ENCODE measurements around the gene SLC47A2.

SLC47A2 gene

DNA sequence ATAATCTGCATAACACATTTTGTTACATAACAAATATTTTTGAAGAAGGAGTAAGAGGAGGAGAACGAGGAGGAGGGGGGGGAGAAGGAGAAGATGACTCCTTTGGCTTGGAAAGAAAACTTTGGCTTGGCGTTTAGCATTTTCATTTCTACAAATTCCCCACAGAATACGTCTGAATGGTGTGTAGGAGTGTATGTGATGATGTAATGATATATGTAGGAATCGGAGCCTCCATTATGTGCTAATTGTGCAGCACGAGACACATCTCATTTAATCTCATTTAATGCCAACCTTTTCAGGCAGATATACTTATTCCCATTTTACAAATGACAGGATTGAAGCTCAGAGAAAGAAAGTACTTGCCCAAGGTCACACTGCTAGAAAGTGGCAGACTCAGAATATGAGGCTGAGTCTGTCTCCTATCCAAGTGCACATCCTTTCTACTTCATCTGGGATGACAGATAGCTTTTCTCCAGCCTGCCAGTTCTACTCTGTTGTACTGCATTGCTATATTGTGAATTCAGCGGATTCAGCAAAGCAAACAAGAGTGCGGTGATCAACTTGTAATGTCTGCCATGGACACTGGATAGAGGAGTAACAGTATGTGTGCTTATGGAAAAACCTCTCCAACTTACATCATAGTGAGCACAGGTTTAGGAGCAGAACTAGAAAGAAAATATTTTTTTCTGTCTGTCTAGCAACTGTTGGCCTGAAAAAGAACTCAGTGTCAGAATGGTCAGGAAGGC lies 10.4 kb upstream of the SLC47A2 start:
- no peak for DNase-seq

- no peak for DNase-seq
Measured at GRCh38 chr17:19725486-19725885, 9.1 kb upstream of the SLC47A2 start.

DNA sequence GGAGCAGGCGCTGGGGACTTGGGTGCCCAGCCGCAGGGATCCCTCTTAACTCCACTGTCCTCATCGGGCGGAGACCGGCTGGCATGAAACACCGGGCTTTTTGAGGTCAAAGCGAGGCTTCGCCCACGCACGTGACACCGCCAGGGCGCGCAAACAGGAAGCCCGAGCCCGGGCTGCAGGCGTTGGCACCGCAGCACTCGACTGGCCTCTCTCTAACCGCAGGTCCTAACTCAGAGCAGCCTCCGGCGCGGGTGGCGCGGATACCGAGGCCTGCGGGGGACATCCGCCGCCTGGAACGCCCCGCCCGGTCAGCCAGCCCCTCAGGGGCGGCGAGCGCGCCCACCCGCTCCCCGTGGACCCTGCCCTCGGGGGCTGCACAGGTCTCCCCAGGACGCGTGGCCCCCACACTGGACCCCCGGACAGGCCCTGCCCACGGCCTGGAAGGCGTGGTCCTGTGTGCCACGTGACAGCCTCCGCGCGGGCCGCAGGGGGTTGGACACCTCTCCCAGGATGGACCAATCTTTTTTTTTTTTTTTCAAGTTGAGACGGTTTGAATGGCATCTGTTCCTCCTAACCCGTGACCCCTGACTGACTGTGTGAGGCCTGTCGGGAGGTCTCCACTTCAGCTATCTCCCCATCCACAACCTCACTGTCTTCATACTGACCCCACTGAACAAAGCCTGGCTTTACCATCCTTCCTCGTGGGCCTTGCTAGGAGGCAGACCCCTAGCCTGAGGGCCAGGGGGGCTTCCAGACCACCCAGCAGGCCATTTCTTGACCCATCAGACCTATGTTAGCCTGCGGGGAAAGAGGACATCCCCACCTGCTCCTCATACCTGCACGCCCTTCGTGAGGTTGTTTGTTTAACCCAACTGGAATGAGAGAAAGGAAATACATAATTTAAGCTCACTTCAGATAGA lies 8.4 kb upstream of the SLC47A2 start:
- DNase-seq, result no peak

DNA sequence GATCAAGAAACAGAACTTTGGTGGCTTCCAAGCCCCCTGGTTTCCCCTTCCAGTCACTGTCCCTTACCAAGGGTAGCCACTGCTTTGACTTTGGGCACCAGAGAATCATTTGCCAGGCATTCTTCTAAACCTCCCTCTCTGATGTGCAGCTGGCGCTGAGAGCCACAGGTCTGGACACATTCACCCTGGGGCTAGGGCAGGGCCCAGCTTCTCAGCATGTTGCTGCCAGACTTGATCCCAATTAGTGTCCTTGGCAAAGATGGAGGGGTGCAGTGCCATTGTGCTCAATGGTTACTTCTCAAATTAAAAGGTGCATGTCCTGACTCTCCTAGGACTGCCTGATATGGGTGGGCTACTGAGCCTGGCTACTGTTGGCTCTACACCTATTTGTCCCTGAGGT lies 7.6 kb upstream of the SLC47A2 start:
- DNase-seq, result no peak

GRCh38 chr17:19720631-19721426 lies 4.4 kb upstream of the SLC47A2 start:
- peak; percentile 25 for DNase-seq

GRCh38 chr17:19720210-19720475 lies 3.8 kb upstream of the SLC47A2 start:
- no peak for DNase-seq

GRCh38 chr17:19719355-19720209 lies 3.2 kb upstream of the SLC47A2 start:
- DNase-seq, result peak; percentile 73

- DNase-seq, result peak; percentile 29
Measured at GRCh38 chr17:19718613-19719354, 2.4 kb upstream of the SLC47A2 start.

DNA sequence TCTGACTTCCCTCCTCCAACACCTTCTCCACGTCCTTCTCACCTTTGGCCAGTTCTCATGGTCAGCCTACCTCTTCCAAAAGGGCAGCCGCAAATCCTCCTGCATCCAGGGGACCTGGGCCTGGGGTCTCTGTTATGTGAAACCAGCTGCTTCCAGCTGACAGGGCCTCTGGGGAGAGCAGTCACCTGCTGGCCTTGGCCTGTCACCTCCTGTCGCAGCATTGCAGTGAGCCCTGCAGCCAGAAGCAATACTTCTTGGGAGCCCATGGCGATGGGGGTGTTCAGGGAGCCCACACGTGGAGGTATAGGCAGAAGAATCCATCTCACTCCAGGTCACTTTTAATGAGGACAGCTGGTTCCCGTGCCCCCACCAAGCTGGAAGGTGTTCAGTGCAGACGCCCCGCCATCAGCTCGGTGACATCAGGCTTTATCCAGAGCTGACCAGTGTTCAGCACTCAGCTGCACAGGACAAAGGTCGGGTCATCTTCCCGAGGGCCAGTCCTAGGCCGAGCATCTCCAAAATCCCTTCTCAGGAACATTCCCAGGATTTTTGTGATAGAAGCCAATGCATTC lies 1.7 kb upstream of the SLC47A2 start:
- no peak for DNase-seq

DNA sequence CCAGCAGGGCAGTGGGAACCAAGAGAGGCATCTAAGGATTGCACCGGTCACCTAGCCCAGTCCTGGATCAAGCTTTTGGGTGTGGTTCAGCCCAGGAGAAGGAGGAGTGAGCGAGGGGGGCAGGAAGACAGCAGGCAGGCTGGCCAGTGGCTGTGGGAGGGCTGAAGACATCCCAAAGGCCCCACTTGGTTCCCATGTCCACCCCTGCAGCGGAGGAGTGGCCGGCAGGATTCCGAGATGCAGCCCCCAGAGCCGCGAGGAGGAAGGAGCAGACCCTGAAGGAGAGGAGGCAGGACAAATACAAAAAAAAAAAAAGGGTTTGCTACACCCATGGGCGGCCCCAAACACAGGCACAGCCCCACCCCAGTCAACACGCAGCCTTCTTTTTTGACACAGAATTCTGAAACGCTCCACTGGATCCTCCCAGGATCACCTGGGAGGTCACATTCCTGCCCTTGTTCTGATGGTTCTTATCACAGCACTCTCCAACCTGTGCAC lies 1.1 kb upstream of the SLC47A2 start:
- DNase-seq, result no peak

GRCh38 chr17:19717031-19717360 lies 612 bp upstream of the SLC47A2 start:
- DNase-seq, result no peak

DNA sequence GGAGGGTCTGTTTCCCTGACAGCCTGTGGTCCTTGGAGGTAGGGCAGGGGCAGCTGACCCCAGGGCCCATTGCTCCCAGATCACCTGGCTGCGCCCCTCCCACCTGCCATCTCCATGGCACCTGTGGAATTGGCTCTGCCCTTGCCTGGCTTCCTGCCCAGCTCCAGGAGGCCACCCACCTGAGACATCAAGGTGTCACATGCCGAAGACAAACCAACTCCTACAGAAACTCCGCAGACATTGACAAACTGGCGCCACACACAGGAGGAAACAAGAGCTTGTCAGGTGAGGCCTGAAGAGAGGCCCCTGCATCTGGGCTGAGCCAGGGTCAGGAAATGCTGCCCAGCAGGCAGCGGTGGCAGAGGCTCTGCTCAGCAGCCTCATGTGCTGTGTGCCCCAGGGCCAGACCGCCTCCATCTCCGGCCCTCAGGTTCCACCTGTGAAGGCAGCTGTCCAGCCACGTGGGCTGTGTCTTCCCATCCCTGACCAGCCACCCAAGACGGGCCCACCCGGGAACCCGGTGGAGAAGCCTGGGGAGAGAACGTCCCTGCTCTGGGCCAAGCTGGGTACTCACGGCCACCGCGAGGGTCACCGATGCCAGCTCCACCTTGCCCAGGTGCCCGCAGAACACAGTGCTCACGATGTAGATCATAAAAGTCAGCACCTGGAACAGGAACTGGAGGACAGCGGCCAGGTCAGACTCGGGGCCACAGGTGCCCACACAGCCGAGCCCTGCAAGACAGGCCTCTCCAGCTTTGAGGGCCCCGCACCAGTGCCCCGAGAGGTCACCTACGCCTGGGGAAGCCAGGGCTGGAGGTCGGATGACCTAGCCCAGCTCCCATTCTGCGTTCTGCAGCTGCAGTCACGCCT lies 1.6 kb downstream of the SLC47A2 start:
- no peak for DNase-seq

DNA sequence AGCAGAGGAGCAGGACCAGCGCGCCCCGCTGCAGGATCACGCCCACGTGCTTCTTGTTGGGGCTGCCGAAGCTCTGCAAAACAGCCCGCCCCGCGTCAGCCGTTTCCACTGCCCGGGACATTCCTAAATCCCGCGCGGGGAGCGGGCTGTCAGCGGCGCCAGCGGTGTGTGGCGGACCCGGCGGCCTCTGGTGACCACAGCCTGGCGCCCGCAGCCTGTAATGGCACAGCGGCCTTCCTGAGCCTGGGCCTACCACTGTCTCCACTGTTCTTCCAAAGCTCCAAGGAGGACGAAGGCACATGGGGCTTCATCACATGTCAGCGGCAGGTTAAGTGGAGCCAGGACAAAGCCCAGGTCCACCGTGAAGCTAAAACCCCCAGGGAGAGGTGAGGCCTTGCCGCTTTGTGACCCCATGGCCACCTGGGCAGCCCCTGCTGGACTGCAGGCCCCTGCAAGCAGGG lies 2.5 kb downstream of the SLC47A2 start:
- no peak for DNase-seq

DNA sequence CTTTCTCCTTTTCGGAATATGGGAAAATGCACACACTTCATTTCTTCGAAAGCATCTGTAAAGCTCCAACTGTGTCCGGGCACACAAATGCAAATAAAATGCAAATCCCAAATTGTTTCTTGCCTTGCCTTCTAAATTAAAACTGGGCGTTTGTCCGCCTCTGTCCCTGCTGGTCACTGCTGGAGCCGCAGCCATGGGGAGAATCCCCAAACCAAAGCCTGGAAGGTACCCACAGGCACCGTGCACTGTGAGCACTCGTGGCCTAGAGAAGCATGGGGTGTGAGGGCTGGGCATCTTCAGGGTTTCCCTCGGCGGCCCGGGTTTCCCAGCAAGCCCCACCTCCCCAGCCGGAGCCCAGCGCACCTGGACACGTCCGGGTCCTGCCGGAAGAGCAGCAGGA lies 2.9 kb downstream of the SLC47A2 start:
- DNase-seq, result no peak

DNA sequence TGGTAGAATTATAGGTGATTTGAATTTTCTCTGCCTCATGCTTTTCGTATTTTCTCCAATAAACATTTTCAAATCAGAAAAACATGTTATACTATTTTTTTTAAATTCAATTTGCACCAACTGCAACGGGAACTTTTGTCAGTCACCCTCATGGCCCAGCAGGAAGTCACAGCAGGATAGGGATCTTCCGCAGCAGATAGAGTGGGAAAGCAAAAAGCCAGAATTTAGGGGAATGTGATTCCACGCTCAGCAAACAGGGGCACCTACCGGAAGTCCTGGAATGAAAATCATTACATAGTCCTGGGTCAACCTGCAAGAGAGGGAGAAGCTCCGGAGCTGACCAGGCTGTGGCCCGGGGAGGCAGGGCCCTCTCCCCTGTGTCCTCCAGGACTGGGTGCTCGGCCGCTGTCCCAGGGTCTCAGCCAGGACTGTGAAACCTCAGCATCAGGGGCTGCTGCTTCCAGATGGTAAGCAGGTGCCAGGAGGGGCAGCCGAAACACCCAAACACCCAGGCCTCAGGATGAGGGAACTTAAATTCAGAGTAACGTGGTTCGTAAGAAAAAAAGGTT lies 3.9 kb downstream of the SLC47A2 start:
- DNase-seq, result no peak

GRCh38 chr17:19709841-19710240 lies 6.5 kb downstream of the SLC47A2 start:
- no peak for DNase-seq

DNA sequence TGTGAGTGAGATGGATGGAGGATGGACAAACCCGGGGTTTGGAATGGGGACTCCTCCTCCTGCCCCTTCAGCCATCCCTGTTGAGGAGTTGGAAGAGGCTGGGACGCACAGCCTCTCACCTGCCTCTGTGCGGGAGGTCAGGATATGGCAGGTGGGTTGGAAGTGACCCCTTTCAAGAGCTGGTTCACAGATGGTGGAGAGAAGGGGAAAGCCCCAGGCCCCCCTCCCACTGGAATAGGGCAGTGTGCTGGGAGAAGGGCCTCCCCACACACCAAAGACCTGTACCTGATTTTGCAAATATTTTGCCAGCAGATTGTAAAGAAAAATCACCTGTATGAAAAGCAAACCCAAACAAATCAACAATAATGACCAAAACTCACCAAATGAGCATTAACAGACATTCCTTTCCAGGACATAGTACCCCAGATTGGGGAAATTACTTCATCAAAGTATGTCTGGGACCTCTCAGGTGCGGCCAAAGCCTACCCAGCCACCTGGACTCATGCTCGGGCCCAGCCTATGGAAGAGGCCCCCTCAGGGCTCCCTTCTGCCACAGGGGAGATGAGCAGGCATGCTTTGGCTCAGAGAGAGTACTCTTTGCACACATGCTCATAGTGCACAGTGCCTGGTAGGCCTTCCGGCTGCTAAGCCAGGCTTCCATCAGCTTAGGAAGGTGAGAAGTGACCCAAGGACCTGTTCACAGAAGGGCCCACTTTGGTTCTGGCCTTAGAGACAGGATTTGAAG lies 7.8 kb downstream of the SLC47A2 start:
- no peak for DNase-seq

DNA sequence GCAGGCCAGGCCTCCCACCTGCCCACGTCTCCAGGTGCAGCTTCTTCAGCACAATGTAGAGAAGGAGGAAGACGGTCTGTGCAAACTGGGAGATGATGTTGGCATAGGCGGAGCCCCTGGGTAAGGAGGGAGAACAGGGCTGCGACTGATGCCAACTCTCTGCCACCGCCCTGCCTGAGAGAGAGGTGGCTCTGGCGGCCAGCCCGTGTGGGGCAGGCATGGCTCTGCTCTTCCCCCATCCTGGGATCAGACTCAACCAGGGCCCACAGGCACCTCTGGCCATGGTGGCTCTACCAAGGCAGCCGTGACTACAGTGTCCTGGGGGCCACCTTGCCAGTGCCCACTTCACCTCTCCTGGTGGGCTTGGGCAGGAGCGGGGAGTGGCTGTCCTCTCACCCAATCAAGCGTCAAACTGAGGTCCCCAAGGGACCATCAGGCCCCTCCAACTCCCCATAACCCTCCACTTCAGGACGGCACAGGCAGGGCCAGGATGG lies 8.6 kb downstream of the SLC47A2 start:
- no peak for DNase-seq

Measured in NCI-H226 (cell line).